ENCODE measurements around the gene STAG1.
"Not testable (repeated sequence)": the region's sequence is repeated elsewhere in the genome, so short reads cannot be mapped to it uniquely, and the experiment has no call there.

The STAG1 gene

DNA sequence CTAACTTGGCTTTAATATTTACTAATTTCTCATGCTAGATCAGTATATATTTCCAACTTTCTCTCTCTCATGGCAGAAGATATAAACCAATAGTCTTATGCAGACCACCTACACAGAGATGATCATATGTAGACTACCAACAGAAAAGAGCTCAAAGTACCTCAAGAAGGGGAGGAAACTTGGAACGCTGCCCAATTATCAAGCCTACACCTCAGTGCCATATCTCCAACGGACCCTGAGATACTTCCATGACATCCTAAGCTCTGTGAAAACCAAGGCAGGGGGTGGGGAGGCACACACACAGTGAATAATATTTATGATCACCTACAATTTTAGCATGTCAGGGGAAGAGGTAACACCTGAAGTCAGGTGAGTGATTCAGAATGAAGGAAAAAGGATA, 100.6 kb downstream of the STAG1 start:
- DNase-seq (ENCODE audit: low read depth in 2 of 2, low spot score in 1 of 2): no peak

DNA sequence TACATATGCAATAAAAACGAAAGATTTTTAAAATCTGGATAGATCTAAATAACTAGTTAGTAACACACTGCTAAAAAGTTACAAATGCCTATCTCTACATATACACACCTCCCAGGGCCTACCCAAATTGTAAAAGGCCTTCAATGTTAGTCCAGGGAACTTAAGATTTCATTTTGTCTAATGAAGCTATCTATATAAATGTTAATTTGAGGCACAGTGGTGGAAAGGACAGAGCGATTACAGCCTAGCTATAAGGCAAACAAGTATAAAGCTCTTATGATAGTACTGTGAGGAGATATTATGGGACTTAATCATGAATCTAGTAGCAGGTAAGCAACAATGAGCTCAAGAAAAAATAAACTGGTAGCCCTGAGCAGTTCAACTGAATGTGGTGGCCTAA, 101.7 kb downstream of the STAG1 start:
- no peak for DNase-seq (ENCODE audit: low read depth in 2 of 2, low spot score in 1 of 2)

DNA sequence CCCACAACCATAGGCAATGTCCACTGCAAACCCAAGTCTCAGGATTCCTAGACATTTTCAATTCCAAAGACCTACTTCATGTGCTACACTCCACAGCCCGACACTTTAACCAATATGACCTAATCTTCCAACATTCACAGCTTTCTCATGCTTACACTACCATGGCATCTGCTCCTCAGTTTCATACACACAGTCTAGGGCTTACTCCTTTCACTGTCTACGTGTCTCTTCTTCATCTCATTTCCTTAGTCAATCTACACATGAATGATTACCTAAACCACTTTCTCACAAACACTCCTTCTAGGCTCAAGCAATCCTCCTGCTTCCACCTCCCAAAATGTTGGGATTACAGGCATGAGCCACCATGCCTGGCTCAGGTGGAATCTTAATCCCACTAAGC, 106.3 kb downstream of the STAG1 start:
- no peak for DNase-seq (ENCODE audit: low read depth in 2 of 2, low spot score in 1 of 2)

DNA sequence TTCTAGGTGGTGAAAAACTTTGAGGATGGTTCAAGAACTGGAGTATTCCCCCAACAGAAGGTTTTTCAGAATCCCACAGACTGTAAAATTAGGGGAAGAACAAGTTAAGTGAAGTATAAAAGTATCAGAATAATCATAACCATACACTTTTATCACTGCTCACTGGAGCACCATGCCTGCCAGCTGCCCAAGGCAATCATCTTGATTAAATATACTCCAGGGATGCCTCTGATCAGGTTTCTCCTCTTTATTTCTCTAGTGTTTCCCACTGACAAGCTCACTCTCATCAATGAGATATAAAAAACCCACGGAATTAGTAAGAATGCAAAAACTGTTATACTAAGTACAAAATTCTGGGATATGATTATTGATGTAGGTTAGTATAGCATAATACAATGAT, 108.0 kb downstream of the STAG1 start:
- no peak for DNase-seq (ENCODE audit: low read depth in 2 of 2, low spot score in 1 of 2)

DNA sequence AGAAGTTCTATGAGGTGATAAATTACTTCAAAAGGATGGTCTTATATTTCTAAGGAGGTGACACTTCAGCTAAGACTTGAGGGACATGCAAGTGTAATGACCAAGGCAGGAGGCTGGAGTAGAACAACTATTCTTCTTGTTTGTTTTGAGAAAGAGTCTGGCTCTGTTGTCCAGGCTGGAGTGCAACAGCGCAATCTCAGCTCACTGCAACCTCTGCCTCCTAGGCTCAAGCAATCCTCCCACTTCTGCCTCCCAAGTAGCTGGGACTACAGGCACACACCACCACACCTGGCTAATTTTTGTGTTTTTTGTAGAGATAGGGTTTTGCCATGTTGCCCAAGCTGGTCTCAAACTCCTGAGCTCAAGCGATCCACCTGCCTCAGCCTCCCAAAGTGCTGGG, 108.8 kb downstream of the STAG1 start:
- DNase-seq (ENCODE audit: low read depth in 2 of 2, low spot score in 1 of 2): not testable (repeated sequence)

DNA sequence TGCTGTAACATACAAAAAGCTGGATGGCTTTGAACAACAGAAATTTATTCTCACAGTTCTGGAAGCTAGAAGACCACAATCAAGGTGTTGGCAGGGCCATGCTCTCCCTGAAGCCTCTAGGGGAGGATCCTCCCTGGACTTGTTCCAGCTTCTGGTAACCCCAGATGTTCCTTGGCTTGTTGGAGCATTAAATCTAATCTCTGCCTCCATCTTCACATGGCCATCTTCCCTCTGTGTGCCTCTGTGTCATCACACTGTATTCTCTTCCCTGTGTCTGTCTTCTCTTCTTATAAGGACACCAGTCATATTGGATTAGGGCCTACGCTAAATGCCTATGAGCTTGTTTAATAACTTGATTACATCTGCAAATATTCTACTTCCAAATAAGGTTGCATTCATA, 109.5 kb downstream of the STAG1 start:
- DNase-seq (ENCODE audit: low read depth in 2 of 2, low spot score in 1 of 2): no peak

DNA sequence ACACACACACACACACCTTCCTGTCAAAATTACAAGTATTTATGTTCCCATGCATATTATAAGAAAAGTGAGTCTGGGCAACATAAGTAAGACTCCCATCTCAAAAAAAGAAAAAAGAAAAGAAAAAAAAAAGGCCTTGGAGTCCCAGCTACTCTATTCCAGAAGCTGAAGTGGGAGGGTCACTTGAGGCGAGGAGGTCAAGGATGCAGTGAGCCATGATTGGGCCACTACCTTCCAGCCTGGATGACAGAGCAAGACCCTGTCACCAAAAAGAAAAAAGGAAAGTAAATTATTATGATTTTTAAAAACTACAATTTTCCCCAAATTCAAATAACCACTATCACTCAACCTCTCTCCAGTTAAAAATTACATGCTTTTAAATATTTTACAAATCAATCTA, 113.1 kb downstream of the STAG1 start:
- no peak for DNase-seq (ENCODE audit: low read depth in 2 of 2, low spot score in 1 of 2)

DNA sequence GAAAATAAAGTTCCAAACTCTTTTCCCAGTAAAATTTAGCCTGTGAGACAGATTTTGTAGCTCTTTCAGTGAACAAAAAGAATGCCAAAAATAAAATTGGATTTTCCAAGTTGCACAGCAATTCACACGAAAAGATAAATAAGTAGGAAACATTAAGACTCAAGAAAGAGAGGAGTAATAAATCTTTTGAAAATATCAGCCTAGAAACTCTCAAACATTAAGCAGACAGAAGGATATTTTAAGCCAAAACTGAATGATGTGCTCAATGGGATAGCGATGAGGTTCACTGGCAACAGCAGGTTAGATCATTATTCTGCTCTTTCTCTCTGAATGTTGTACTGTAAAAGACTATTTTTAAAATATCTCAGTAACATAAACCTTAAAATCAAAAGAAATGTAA, 115.0 kb downstream of the STAG1 start:
- DNase-seq (ENCODE audit: low read depth in 2 of 2, low spot score in 1 of 2): no peak

DNA sequence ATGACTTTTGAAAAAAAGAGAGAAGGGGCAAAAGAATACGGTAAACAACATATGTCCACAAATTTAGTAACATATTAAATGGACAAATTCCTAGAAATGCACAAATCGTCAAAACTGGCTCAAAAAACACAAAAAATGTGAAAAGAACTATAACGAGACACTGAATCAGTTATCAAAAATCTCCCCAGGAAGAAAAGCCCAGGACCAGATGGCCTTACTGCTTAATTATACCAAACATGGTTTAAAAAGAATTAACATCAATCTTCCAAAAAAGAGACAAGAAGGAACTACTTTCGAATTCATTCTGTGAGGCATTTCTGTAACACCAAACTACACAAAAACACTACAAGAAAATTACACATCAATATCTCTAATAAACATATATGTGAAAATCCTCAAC, 117.4 kb downstream of the STAG1 start:
- no peak for DNase-seq (ENCODE audit: low read depth in 2 of 2, low spot score in 1 of 2)

DNA sequence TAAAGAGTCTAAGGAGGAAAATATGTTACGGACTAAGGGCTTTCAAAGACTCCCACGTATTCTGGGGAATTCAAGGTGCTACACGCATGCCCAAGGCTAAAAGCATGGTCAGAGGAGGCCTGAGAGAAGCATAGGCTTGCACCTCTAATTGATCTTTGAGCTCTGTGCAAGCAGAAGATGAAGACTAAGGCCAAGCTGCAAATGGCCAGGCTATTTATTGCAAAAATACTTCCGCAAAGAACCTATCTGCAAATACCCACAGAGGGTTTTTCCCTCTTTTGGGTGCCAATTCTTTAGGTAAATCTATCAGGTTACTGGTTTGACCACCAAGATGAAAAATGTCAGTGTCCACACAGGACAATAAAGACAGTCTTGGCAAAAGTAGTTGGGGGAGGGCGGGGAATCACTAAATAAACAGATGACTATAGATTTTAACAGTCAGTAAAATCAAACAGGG, 119.5 kb downstream of the STAG1 start:
- no peak for DNase-seq (ENCODE audit: low read depth in 2 of 2, low spot score in 1 of 2)

DNA sequence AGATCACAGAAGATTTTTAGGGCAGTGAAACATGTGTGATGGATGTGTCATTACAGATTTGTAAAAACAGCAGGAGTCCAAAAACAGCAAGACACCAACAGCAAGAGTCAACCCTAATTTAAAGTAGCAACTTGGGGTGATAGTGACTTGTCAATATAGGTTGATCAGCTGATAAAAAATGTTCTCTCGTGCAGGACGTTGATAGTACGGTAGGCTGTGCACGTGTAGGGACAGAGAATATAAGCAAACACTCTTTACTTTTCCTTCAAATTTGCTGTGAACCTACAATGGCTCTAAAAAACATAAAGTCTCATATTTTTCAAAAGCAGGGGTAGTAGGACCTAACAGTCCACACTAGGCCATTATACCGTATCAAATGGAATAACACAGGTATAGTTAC, 120.8 kb downstream of the STAG1 start:
- no peak for DNase-seq (ENCODE audit: low read depth in 2 of 2, low spot score in 1 of 2)

DNA sequence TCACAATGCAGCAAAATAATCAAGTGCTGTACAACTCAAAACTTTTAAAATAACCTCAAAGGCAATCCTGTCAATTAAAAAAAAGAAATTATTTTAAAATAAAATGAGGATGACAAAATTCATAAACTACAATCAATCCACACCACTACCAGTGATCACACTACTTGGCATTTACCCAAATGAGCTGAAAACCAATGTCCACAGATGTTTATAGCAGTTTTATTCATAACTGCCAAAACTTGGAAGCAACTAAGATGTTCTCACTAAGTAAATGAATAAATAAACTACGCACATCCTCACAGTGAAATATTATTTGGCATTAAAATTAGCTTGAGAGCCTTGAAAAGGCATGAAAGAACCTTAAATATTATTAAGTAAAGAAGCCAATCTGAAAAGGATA, 121.3 kb downstream of the STAG1 start:
- no peak for DNase-seq (ENCODE audit: low read depth in 2 of 2, low spot score in 1 of 2)

DNA sequence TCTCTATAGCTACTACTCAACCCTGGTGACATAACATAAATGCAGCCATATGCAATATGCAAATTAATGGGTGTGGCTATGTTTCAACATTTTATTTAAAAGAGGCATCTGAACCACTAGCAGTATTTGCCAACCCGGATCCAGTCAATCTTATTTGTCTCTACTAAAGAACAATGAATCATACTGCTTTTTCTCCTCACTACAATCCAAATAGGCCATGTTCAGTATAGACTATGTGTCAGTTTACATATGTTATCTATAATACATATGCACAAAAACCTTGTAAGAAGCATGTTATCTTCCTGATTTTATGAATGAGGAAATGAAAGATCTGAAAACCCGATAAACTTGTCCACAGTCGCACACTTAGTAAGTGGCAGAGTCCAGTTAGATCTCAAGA, 125.7 kb downstream of the STAG1 start:
- DNase-seq (ENCODE audit: low read depth in 2 of 2, low spot score in 1 of 2): no peak

DNA sequence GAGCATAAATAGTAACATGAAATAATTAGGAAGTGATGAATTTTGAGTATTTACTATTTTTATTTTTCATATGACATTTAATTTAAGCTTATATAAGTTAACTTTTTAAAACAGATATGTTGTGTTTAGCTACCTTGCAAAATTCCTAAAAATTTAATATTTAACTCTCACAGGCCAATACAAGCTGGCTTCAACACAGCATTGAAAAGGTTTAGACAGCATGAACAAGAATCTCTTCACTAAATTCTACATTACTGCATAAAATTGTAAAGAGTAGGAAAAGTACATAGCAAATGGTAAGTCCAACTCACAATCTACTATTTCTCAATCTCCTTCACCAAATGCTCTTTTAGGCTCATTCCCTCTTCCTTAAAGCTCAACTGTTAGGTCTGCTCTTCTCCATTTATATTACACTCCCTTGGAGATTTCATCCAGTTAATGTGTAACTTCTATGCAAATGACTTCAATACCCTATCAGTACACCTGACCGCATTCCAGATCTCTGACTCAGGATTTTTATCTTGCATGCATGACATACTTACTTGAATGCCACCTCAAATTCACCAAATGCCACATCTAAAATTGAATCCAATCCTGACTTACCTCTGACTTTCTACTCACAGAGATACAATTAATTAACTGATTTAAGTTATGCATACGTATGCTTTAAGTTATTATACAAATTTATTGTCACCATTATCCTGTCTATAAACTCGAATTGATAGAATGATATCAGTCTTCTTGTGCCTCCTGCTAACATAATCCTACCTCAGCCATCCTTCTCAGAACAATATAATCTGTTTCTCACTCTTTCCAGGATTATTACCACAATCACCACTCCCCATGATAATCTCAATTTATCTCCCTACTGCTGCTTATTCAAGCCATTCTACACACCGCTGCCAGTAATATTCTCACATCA, 127.0 kb downstream of the STAG1 start:
- no peak for DNase-seq (ENCODE audit: low read depth in 2 of 2, low spot score in 1 of 2)

DNA sequence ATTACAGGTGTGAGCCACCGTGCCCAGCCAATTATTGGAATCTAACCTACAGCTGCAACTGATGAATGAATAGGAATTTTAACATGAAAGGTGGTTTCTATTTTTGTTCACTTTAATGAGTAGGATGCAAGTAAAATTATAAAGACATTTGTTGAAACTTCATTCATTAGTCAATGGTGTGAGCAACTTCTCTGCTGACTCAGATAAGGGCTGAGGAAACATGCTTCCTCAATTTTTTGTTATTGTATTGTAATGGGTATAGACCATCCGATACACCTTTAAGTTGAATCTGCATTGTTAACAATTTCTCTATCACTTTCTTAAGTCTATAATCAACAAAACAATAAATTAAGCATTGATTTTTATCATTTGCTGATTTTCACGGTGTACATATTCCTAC, 127.8 kb downstream of the STAG1 start:
- DNase-seq (ENCODE audit: low read depth in 2 of 2, low spot score in 1 of 2): no peak

DNA sequence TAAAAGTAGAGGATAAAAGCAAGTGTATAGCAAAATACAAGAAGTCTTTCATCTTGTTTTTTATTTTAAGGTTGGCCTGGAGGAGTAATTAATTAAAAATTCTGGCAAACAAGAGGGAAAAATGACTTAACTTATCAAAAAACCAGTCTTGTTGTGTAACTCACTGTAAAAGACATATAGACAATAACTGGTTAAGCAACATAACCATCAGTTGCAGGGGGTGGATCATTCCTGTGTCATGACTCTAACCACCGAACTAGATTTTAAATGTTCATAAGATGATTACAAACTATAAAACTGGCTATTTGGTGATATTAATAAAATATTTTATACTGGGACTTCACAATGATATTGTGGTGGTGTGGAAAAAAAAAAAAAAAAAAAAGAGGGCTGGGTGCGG, 130.6 kb downstream of the STAG1 start:
- DNase-seq (ENCODE audit: low read depth in 2 of 2, low spot score in 1 of 2): no peak

DNA sequence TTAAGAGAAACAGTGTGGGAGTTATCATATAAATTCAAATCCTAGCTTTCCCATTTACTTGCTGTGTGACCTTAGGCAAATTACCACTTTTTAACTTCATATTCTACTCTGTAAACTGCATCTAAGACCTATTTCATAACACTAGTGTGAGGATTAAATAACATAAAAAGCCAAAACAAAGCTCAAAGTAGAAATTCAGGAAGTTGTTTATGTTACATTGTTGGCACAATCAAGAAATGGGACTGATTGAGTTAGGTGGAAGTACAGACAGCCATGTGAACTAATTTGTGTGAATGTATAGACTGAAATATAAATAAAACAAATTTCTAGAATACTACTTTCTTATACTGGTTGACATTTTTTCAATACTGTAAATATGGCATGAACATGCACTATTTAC, 131.7 kb downstream of the STAG1 start:
- DNase-seq (ENCODE audit: low read depth in 2 of 2, low spot score in 1 of 2): no peak

DNA sequence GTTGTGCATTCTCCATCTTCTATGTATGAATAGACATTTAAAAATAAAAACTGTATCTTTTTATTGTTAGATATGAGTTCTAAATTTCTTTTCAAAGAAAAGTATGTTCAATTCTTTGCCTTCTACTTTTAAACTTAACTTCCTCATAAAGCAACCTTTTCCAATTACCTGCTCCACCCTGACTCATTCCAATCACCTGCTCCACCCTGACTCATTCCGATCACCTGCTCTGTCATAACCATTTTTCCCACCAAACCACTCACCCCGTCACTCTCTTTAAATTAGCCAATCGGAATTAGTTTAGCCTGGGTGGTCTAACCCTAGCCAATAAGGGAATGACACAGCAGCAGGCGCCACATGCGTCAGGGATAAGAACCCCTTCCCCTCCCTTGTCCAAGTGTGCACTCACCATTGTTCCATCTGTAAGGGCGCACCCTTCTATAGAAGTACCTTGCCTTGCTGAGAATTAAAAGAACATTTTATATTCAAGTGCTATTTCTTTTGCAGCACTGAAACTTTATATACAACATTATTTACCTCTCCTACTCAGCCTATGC, 134.1 kb downstream of the STAG1 start:
- DNase-seq (ENCODE audit: low read depth in 2 of 2, low spot score in 1 of 2): not testable (repeated sequence)

DNA sequence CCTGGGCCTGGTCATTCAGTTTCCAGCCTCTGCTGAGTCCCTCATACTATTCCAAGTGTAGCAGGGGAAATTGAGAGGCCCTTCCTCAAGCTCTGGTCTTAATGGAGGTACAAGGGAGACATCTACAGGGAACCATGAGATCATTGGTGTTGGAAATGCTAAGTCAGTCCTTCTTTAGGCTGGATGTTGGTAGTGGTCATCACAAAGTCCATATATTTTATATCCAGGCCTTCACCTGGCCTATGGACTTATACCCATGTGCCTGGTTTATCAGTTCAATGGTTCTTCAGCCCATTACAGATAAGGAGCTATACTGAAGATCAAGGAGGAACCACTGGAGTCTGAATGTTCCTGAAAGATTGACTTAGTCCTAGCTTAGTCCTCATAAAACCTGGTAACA, 135.0 kb downstream of the STAG1 start:
- DNase-seq (ENCODE audit: low read depth in 2 of 2, low spot score in 1 of 2): no peak

DNA sequence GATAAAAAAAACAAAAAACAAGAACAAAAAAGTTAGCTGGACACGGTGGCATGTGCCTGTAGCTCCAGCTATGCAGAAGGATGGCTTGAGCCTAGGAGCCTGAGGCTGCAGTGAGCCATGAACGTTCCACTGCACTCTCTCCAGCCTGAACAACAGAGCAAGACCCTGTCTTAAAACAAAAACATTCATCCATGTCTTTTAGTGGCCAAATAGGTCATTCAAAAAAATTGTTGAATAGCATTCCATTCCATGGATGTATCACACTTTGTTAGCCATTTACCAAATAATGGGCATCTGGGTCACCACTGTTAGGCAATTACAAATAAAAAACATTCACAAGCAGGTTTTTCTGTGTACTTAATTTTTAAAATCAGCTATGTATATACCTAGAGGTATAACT, 139.7 kb downstream of the STAG1 start:
- no peak for DNase-seq (ENCODE audit: low read depth in 2 of 2, low spot score in 1 of 2)

DNA sequence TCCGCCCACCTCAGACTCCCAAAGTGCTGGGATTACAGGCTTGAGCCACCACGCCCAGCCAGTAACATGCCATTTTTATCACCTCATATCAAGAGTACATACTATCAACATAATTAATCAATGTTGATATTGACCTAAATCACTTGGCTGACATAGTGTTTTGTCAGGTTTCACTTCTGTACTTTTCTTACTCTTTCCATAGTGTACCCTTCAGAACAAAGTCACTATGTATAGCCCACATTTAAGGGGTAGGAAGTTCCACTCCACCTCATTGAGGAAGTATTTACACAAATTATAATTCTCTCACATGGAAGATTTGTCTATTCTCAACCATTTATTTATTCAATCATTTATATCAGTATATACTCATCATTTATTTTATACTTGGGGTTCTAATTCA, 145.2 kb downstream of the STAG1 start:
- no peak for DNase-seq (ENCODE audit: low read depth in 2 of 2, low spot score in 1 of 2)

DNA sequence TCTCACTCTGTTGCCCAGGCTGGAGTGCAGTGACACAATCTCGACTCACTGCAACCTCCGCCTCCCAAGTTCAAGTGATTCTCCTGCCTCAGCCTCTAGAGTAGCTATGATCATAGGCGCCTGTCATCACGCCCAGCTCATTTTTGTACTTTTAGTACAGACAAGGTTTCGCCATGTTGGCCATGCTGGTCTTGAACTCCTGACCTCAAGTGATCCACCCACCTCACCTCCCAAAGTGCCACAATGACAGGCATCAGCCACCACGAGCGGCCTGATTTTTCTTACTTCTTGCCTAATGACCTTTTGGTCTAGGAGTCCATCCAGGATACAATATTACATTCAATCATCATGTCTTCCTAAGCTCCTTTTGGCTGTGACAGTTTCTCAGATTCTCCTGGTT, 146.0 kb downstream of the STAG1 start:
- not testable (repeated sequence) for DNase-seq (ENCODE audit: low read depth in 2 of 2, low spot score in 1 of 2)

DNA sequence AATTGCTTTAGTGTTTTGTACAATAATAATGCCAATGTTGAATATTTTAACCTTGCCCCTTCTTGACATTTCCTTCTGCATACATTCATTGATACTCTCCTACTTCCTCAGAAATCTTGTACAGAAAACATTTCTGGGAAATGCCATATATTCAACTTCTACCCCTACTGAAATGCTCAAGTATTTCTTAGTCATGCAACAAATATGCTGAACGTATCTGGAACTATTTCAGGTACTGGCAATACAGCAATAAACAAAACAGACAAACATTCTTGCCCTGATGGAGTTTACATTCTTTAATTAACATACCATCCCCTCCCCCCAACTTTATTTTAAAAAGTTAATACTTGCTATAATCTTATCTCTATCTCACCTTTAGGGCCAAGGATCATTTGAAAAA, 147.2 kb downstream of the STAG1 start:
- DNase-seq (ENCODE audit: low read depth in 2 of 2, low spot score in 1 of 2): no peak

Data from stimulated activated CD8-positive, alpha-beta memory T cell treated with anti-CD3 and anti-CD28 coated beads, Interleukin-4, amount 100 ng/mL, for 1 hour (primary cell).